Lower leg skin (tissue), 4 donors: ENCODE measurements around the gene ABCA1. TPM values are rescaled to one million over a fixed set of nuclear protein-coding genes. Genes with fewer than 3 reads are reported as not detected.

ENCODE experiments used
- DNase-seq, 2 donors: peaks; one replicate each; pipeline ENCODE4 v3.0.0-alpha.2; 2019; ENCODE audit warnings: low spot score in 2 of 2
- H3K4me3 ChIP-seq: fragments of 200-600 bp; sonication (generic); 2 replicates; pipeline ENCODE4 v1.5.1; 2017; ENCODE audit warnings: mild to moderate bottlenecking, low read depth; ENCODE audit not compliant: poor library complexity, severe bottlenecking
- CTCF ChIP-seq, 3 donors: fragments of 450-650 bp; IDR thresholded peaks; one replicate each; pipeline ENCODE4 v1.5.1; 2016; ENCODE audit warnings: antibody characterized with exemption in 3 of 3, mild to moderate bottlenecking in 3 of 3, moderate library complexity in 2 of 3
- POLR2A ChIP-seq, 2 donors: fragments of 450-650 bp; IDR thresholded peaks; one replicate each; pipeline ENCODE4 v1.6.1; 2016 to 2017; ENCODE audit warnings: antibody characterized with exemption in 2 of 2, mild to moderate bottlenecking in 1 of 2, moderate library complexity in 1 of 2
- WGBS, 2 donors: methylation state at CpG; one replicate each; pipeline ENCODE4 v1.1.5; 2018; 5-methylcytosine and 5-hydroxymethylcytosine counted together
- intact Hi-C: fragments of 100-400 bp; cut with DNase I; formaldehyde crosslinking; loops from one replicate; pipeline ENCODE4 v1.15.0; 2023; ENCODE audit warnings: low total_unique reads
- total RNA-seq, 4 donors: library from RNA; depleted of rRNA; stranded (reverse); fragments of >200 nt; gene quantifications; one replicate each; pipeline ENCODE4 v1.1.0, GENCODE V29; 2016

The ABCA1 gene
- total RNA-seq, 4 donors from 2014 or later = 35.6 to 60.7 (median 39.8) TPM

- DNase-seq = no peak
- TF ChIP-seq POLR2A (IDR thresholded peaks at IDR 0.05) (no peak), CTCF (IDR thresholded peaks at IDR 0.05) (no peak)
- WGBS, 2 donors = 82 to 95% methylated on average over 1 of the region's 1 CpG
- intact Hi-C loops = no loop called here
- H3K4me3 ChIP-seq = no peak overlapping the region
Measured at GRCh38 chr9:104836235-104836634, 91.7 kb downstream of the ABCA1 start.

GRCh38 chr9:104835161-104835560 is 92.8 kb downstream of the ABCA1 start:
- no peak overlapping the region for H3K4me3 ChIP-seq
- intact Hi-C loops = no loop called here
- 88 to 89% methylated on average over 3 of the region's 3 CpGs for WGBS, 2 donors
- TF ChIP-seq CTCF (IDR thresholded peaks at IDR 0.05) = no peak
- no peak for TF ChIP-seq POLR2A (IDR thresholded peaks at IDR 0.05)
- no peak for DNase-seq

GRCh38 chr9:104833696-104834095 is 94.3 kb downstream of the ABCA1 start:
- WGBS, 2 donors = 65 to 77% methylated on average over 6 of the region's 6 CpGs
- intact Hi-C loops = no loop called here
- TF ChIP-seq CTCF (IDR thresholded peaks at IDR 0.05) = no peak
- TF ChIP-seq POLR2A (IDR thresholded peaks at IDR 0.05) = no peak
- DNase-seq = no peak
- no peak overlapping the region for H3K4me3 ChIP-seq

GRCh38 chr9:104831681-104832080 is 96.3 kb downstream of the ABCA1 start:
- H3K4me3 ChIP-seq = no peak overlapping the region
- intact Hi-C loops = no loop called here
- TF ChIP-seq POLR2A (IDR thresholded peaks at IDR 0.05) (no peak), CTCF (IDR thresholded peaks at IDR 0.05) (no peak)
- 60 to 64% methylated on average over 3 of the region's 3 CpGs for WGBS, 2 donors
- DNase-seq = no peak

- 86 to 94% methylated on average over 7 of the region's 7 CpGs for WGBS, 2 donors
- no peak for TF ChIP-seq POLR2A (IDR thresholded peaks at IDR 0.05)
- no peak for TF ChIP-seq CTCF (IDR thresholded peaks at IDR 0.05)
- intact Hi-C loops = no loop called here
- DNase-seq = no peak
- H3K4me3 ChIP-seq = no peak overlapping the region
Measured at GRCh38 chr9:104826911-104827310, 101.0 kb downstream of the ABCA1 start.

- DNase-seq = no peak
- H3K4me3 ChIP-seq = no peak overlapping the region
- intact Hi-C loops = no loop called here
- no peak for TF ChIP-seq CTCF (IDR thresholded peaks at IDR 0.05)
- no peak for TF ChIP-seq POLR2A (IDR thresholded peaks at IDR 0.05)
- WGBS, 2 donors = 70 to 95% methylated on average over 3 of the region's 3 CpGs
Measured at GRCh38 chr9:104826079-104826775, 101.7 kb downstream of the ABCA1 start.
